CD4-positive, alpha-beta T cell treated with Interleukin-17A for 4 hours (primary cell): ENCODE results near the gene PDZD2.
"Not testable (repeated sequence)": the region's sequence is repeated elsewhere in the genome, so short reads cannot be mapped to it uniquely, and the experiment has no call there.

Source experiments
- DNase-seq: peaks from one replicate; pipeline ENCODE4 v3.0.0-alpha.2; 2020; ENCODE audit warnings: mixed read lengths

The PDZD2 gene

GRCh38 chr5:31939151-31939550 is 300.2 kb downstream of the PDZD2 start:
- no peak for DNase-seq

- no peak for DNase-seq
Observed at GRCh38 chr5:31941151-31941755, 302.3 kb downstream of the PDZD2 start.

GRCh38 chr5:31942546-31942945 is 303.6 kb downstream of the PDZD2 start:
- DNase-seq = no peak

GRCh38 chr5:31944684-31945445 is 305.9 kb downstream of the PDZD2 start:
- no peak for DNase-seq

GRCh38 chr5:31948006-31948405 is 309.1 kb downstream of the PDZD2 start:
- DNase-seq = no peak

- no peak for DNase-seq
Observed at GRCh38 chr5:31952067-31952466, 313.1 kb downstream of the PDZD2 start.

- DNase-seq = no peak
Observed at GRCh38 chr5:31954091-31954490, 315.2 kb downstream of the PDZD2 start.

GRCh38 chr5:31957151-31957550 is 318.2 kb downstream of the PDZD2 start:
- no peak for DNase-seq

- no peak for DNase-seq
Observed at GRCh38 chr5:31962351-31962751, 323.4 kb downstream of the PDZD2 start.

- DNase-seq = no peak
Observed at GRCh38 chr5:31962871-31963307, 324.0 kb downstream of the PDZD2 start.

GRCh38 chr5:31963358-31964006 is 324.6 kb downstream of the PDZD2 start:
- DNase-seq = no peak

GRCh38 chr5:31964007-31964360 is 325.1 kb downstream of the PDZD2 start:
- DNase-seq = no peak

GRCh38 chr5:31965227-31965626 is 326.3 kb downstream of the PDZD2 start:
- DNase-seq = no peak

GRCh38 chr5:31966936-31967335 is 328.0 kb downstream of the PDZD2 start:
- DNase-seq = no peak

- no peak for DNase-seq
Observed at GRCh38 chr5:31967461-31967860, 328.5 kb downstream of the PDZD2 start.

GRCh38 chr5:31972558-31972957 is 333.6 kb downstream of the PDZD2 start:
- DNase-seq = no peak

GRCh38 chr5:31975189-31975612 is 336.3 kb downstream of the PDZD2 start:
- not testable (repeated sequence) for DNase-seq

GRCh38 chr5:31976169-31976568 is 337.2 kb downstream of the PDZD2 start:
- no peak for DNase-seq

GRCh38 chr5:31981361-31981945 is 342.5 kb downstream of the PDZD2 start:
- no peak for DNase-seq

- no peak for DNase-seq
Observed at GRCh38 chr5:31982027-31982426, 343.1 kb downstream of the PDZD2 start.

- DNase-seq = no peak
Observed at GRCh38 chr5:31982621-31983020, 343.7 kb downstream of the PDZD2 start.

GRCh38 chr5:31983851-31984250 is 344.9 kb downstream of the PDZD2 start:
- DNase-seq = no peak

- no peak for DNase-seq
Observed at GRCh38 chr5:31984691-31985090, 345.8 kb downstream of the PDZD2 start.

GRCh38 chr5:31986101-31986500 is 347.2 kb downstream of the PDZD2 start:
- DNase-seq = no peak
